Right lobe of liver (tissue), 4 donors: ENCODE data around the gene PAX6.

Source experiments
- CTCF ChIP-seq, 4 donors: fragments of 200-600 bp in 3 of 4; fragments of 450-650 bp in 1 of 4; IDR thresholded peaks; one replicate each; pipeline versions ENCODE4 v1.5.1 to v1.8.0; 2016 to 2022; ENCODE audit warnings: antibody characterized with exemption in 4 of 4, mild to moderate bottlenecking in 2 of 4
- POLR2A ChIP-seq: fragments of 450-650 bp; IDR thresholded peaks from one replicate; pipeline ENCODE4 v1.6.1; 2017; ENCODE audit warnings: antibody characterized with exemption, mild to moderate bottlenecking
- donor health status: DM: no; HTN: no; CAD: no.
- donor health status: DM: no; HTN: no; CAD: no.
- donor health status: DM: no; HTN: yes; CAD: no.

GRCh38 chr11:31847761-31848160, 36.6 kb upstream of the PAX6 start:
- TF ChIP-seq POLR2A (no peak), CTCF (IDR thresholded peaks at IDR 0.05) (no peak)
